ENCODE data around the gene C11orf91. TPM values are rescaled to one million over a fixed set of nuclear protein-coding genes. Genes with fewer than 3 reads are reported as not detected.

Gene C11orf91
- total RNA-seq, 4 donors from 2014 or later, result not detected

- peaks cover 11 to 60% of the 10 kb centered on the region in 2 donors for H3K36me3 ChIP-seq
- no peaks in the 10 kb centered on the region for H3K27me3 ChIP-seq
- 88 to 100% methylated on average over 1 to 2 of the region's 2 CpGs for WGBS, 2 donors (ENCODE audit: low coverage in 1 of 2)
- peak overlapping the region in 3 of 4 donors; percentile 4 to 79 (median 34) for H3K27ac ChIP-seq
- H3K9me3 ChIP-seq, result no peaks in the 10 kb centered on the region
- H3K4me3 ChIP-seq, result no peak overlapping the region
- ATAC-seq, result no peak
- TF ChIP-seq CTCF (IDR thresholded peaks at IDR 0.05) (no peak), EP300 (IDR thresholded peaks at IDR 0.05) (no peak), POLR2A (IDR thresholded peaks at IDR 0.05) (no peak), POLR2AphosphoS5 (IDR thresholded peaks at IDR 0.05) (no peak)
- peaks cover 0 to 64% (median 5%) of the 10 kb centered on the region in 3 donors for H3K4me1 ChIP-seq
Measured at GRCh38 chr11:33706966-33707365, 6.3 kb upstream of the C11orf91 start.

DNA sequence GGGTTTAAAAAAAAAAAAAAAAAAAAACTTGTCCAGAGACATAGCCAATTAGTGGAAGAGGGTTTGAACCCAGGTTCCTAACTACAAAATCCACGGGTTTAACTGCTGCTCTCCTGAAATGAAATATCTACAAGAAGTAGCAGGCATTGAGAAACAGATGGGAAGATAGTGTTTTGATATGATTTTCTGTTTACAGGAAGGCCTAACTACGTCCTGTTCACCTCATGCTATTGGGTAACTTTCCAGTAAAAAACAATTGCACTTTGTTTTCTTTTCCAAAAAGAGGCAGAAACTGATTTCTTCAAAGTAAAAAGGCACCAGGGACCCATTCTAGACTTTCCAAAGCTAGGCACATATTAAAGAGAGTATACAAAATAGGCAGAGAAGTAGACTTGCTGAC lies 5.9 kb upstream of the C11orf91 start:
- no peak overlapping the region for H3K4me3 ChIP-seq
- H3K27ac ChIP-seq, result peak overlapping the region in 3 of 4 donors; percentile 4 to 79 (median 34)
- WGBS, 2 donors (ENCODE audit: low coverage in 1 of 2), result 38 to 62% methylated on average over 1 to 2 of the region's 2 CpGs
- ATAC-seq, result no peak
- peaks cover 0 to 68% (median 5%) of the 10 kb centered on the region in 3 donors for H3K4me1 ChIP-seq
- peaks cover 11 to 60% of the 10 kb centered on the region in 2 donors for H3K36me3 ChIP-seq
- TF ChIP-seq POLR2AphosphoS5 (IDR thresholded peaks at IDR 0.05) (peak; percentile 15), POLR2A (IDR thresholded peaks at IDR 0.05) (no peak)
- no peaks in the 10 kb centered on the region for H3K9me3 ChIP-seq
- no peaks in the 10 kb centered on the region for H3K27me3 ChIP-seq

DNA sequence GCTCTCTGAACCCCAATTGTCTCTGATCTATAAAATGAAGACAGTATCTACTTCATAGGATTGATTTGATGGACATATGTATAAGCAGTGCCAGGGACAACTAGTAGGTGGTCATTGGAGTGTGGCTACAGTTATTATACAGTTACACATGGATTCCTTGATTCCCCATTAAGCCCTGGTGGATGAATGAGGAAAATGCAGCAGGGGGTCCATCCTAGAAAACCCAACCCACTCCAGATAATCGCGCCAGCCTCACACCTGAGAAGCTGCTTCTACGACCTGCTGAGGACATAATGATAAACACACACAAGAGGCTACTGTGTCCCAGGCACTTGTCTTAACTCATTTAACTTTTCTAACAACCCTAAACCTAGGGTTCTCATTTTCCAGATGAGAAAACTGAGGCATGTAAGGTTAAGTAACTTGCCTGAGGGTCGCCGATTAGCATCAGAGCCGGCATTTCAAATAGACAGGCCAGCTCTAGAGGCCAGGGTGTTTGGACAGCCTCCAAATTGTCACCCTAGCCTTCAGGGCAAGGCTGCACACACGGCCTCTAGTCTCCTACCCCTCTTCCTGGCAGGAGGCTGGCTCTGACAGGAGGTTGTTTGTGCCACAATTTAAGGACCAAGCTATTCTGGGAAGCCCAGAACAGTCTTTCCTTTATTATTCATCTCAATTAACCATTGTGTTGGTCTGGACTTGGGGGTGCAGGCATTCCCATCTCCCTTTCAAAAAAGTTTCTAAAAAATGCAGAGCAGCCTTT lies 3.8 kb upstream of the C11orf91 start:
- no peak for ATAC-seq
- 82 to 91% methylated on average over 4 to 6 of the region's 7 CpGs for WGBS, 2 donors (ENCODE audit: low coverage in 1 of 2)
- H3K4me1 ChIP-seq, result peaks cover 5 to 80% (median 8%) of the 10 kb centered on the region in 3 donors
- TF ChIP-seq CTCF (IDR thresholded peaks at IDR 0.05) (peak in 1 of 4 experiments; percentile 18), POLR2AphosphoS5 (IDR thresholded peaks at IDR 0.05) (no peak)
- H3K9me3 ChIP-seq, result no peaks in the 10 kb centered on the region
- H3K36me3 ChIP-seq, result peaks cover 3 to 40% of the 10 kb centered on the region in 2 donors
- H3K4me3 ChIP-seq, result no peak overlapping the region
- H3K27ac ChIP-seq, result peak overlapping the region in 3 of 4 donors; percentile 75 to 79 (median 77)
- H3K27me3 ChIP-seq, result no peaks in the 10 kb centered on the region

GRCh38 chr11:33703788-33704187 lies 3.2 kb upstream of the C11orf91 start:
- no peaks in the 10 kb centered on the region for H3K9me3 ChIP-seq
- peaks cover 0 to 33% of the 10 kb centered on the region in 2 donors for H3K36me3 ChIP-seq
- H3K4me1 ChIP-seq, result peaks cover 5 to 78% (median 8%) of the 10 kb centered on the region in 3 donors
- peak; percentile 5 for ATAC-seq
- TF ChIP-seq POLR2AphosphoS5 (IDR thresholded peaks at IDR 0.05) (peak; percentile 1), CTCF (IDR thresholded peaks at IDR 0.05) (no peak), POLR2A (IDR thresholded peaks at IDR 0.05) (no peak)
- peak overlapping the region in 3 of 4 donors; percentile 75 to 79 (median 77) for H3K27ac ChIP-seq
- whole genome bisulfite sequencing, 2 donors (ENCODE audit: low coverage in 1 of 2), result 40 to 60% methylated on average over 1 of the region's 4 CpGs
- H3K27me3 ChIP-seq, result no peaks in the 10 kb centered on the region
- no peak overlapping the region for H3K4me3 ChIP-seq

DNA sequence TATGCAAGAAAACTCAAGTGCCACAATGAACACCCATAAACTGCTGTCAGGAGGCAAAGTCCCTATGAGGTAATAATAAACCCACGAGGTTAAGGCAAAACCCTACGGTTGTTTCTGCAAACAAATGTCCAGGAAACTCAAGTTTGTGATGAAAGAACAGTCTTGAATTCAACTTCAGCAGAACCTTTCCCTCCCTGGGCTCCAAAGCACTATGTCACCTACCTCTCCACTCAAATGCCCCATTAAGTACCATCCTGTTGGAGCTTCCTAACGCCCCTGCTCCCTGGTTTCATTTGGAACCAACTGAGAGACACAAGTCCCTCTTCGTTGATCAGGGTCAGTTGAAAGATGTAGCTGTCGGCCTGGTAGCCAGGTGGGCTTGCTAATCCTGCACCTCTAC lies 2.6 kb upstream of the C11orf91 start:
- no peak for TF ChIP-seq POLR2AphosphoS5 (IDR thresholded peaks at IDR 0.05)
- no peak for TF ChIP-seq EP300 (IDR thresholded peaks at IDR 0.05)
- TF ChIP-seq CTCF (IDR thresholded peaks at IDR 0.05), result no peak
- no peak for TF ChIP-seq POLR2A (IDR thresholded peaks at IDR 0.05)
- Histone ChIP-seq H3K27me3 (no peaks in the 10 kb centered on the region), H3K4me1 (peaks cover 5 to 72% (median 8%) of the 10 kb centered on the region in 3 donors), H3K9me3 (no peaks in the 10 kb centered on the region), H3K27ac (peak overlapping the region in 3 of 4 donors; percentile 75 to 79 (median 75)), H3K4me3 (no peak overlapping the region), H3K36me3 (peaks cover 0 to 28% of the 10 kb centered on the region in 2 donors)
- 79 to 81% methylated on average over 2 to 5 of the region's 5 CpGs for WGBS, 2 donors (ENCODE audit: low coverage in 1 of 2)
- no peak for ATAC-seq
